ENCODE data around the gene PRDM2.

DNA sequence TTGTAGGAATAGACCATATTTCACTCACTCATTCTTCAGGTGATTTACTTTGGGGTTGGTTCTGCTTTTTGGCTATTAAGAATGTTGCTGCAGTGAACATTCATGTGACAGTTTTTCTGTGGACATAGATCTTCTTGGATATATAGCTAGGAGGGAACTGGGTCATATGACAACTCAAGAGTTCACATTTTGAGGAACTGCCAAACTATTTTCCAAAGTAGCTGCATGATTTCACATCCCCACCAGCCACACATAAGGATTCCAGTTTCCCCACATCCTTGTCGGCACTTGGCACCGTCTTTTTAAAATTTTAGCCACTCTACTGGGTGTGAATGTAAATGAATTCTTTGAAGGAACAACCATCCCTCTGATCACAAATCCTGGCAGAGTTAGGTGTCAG lies 126.0 kb downstream of the PRDM2 start:
- no peak for TF ChIP-seq CTCF (tag by site-specific recombination; IDR thresholded peaks at IDR 0.05)
- no peak for TF ChIP-seq KLF16 (tag by site-specific recombination; IDR thresholded peaks at IDR 0.05)
- TF ChIP-seq ZBTB8A (tag by site-specific recombination; IDR thresholded peaks at IDR 0.05): no peak
- no peak for TF ChIP-seq ZFP37 (tag by site-specific recombination; IDR thresholded peaks at IDR 0.05)
- TF ChIP-seq ZBTB26 (tag by site-specific recombination; optimal IDR thresholded peaks at IDR 0.05): no peak
- TF ChIP-seq ZNF140 (tag by site-specific recombination; IDR thresholded peaks at IDR 0.05): no peak
- TF ChIP-seq ZNF664 (tag by site-specific recombination; IDR thresholded peaks at IDR 0.05): no peak

Data from HEK293 (cell line).